Naive thymus-derived CD4-positive, alpha-beta T cell (primary cell): ENCODE data around the gene ETNK1. TPM values are rescaled to one million over a fixed set of nuclear protein-coding genes. Genes with fewer than 3 reads are reported as not detected.
"Not testable (repeated sequence)": the region's sequence is repeated elsewhere in the genome, so short reads cannot be mapped to it uniquely, and the experiment has no call there.

Experiments
- ATAC-seq: fragments of 150-1000 bp; cut with Tn5 transposase; 2 replicates; pipeline ENCODE4 v1.10.0; 2021; ENCODE audit warnings: mild to moderate bottlenecking, moderate library complexity
- CTCF ChIA-PET: fragments of 350-600 bp; sonication (Branson Sonifier 250); formaldehyde crosslinking; loops from one replicate; lab custom pipeline; 2021; ENCODE audit warnings: antibody characterized with exemption; lab: Charles Lee
- POLR2A ChIA-PET: fragments of 350-600 bp; sonication (Branson Sonifier 250); formaldehyde crosslinking; loops from one replicate; lab custom pipeline; 2021; ENCODE audit warnings: antibody characterized with exemption, inconsistent platforms; lab: Charles Lee
- DNase-seq, 9 donors: peaks; one replicate each; pipeline versions ENCODE4 v3.0.0 to v3.0.0-alpha.2; 2020 to 2022; ENCODE audit warnings: mixed read lengths in 1 of 9
- H3K27ac ChIP-seq: one replicate; pipeline ENCODE4 v1.7.0; 2013; ENCODE audit warnings: mild to moderate bottlenecking, low read depth, low read length, moderate library complexity
- H3K27me3 ChIP-seq, 2 donors: one replicate each; pipeline ENCODE4 v1.7.0; 2013; ENCODE audit warnings: low read length in 2 of 2, mild to moderate bottlenecking in 2 of 2, moderate library complexity in 2 of 2; ENCODE audit not compliant: control insufficient read depth in 2 of 2, insufficient read depth in 2 of 2
- H3K36me3 ChIP-seq, 3 experiments: 1 replicate in 2 of 3; 2 replicates in 1 of 3; pipeline ENCODE4 v1.7.0; 2013; ENCODE audit warnings: low read length in 3 of 3, mild to moderate bottlenecking in 3 of 3, moderate library complexity in 1 of 3; ENCODE audit not compliant: insufficient read depth in 3 of 3, control insufficient read depth in 2 of 3
- H3K4me1 ChIP-seq, 2 donors: one replicate each; pipeline ENCODE4 v1.7.0; 2013; ENCODE audit warnings: low read length in 2 of 2, mild to moderate bottlenecking in 2 of 2, moderate library complexity in 1 of 2; ENCODE audit not compliant: control insufficient read depth in 2 of 2, insufficient read depth in 2 of 2
- H3K4me3 ChIP-seq: 2 replicates; pipeline ENCODE4 v1.7.0; 2013; ENCODE audit warnings: mild to moderate bottlenecking, low read length
- H3K9me3 ChIP-seq, 3 experiments: 1 replicate in 2 of 3; 2 replicates in 1 of 3; pipeline ENCODE4 v1.7.0; 2013; ENCODE audit warnings: low read length in 3 of 3; ENCODE audit not compliant: control insufficient read depth in 2 of 3
- H3K27ac Mint-ChIP-seq, 9 donors: one replicate each; pipeline ENCODE4 v1.8.0; 2020 to 2022; ENCODE audit warnings: mixed read lengths in 9 of 9, mild to moderate bottlenecking in 8 of 9, moderate library complexity in 5 of 9, inconsistent platforms in 2 of 9
- H3K27me3 Mint-ChIP-seq, 5 donors: one replicate each; pipeline ENCODE4 v1.8.0; 2021 to 2022; ENCODE audit warnings: mixed read lengths in 5 of 5, mild to moderate bottlenecking in 1 of 5
- H3K36me3 Mint-ChIP-seq, 5 donors: one replicate each; pipeline ENCODE4 v1.8.0; 2020 to 2022; ENCODE audit warnings: mixed read lengths in 5 of 5, mild to moderate bottlenecking in 3 of 5, inconsistent platforms in 1 of 5
- H3K4me1 Mint-ChIP-seq, 7 donors: one replicate each; pipeline ENCODE4 v1.8.0; 2020 to 2022; ENCODE audit warnings: mixed read lengths in 7 of 7, mild to moderate bottlenecking in 3 of 7, inconsistent platforms in 1 of 7
- H3K4me3 Mint-ChIP-seq, 10 donors: one replicate each; pipeline ENCODE4 v1.8.0; 2020 to 2022; ENCODE audit warnings: mild to moderate bottlenecking in 10 of 10, mixed read lengths in 10 of 10, moderate library complexity in 6 of 10, inconsistent platforms in 2 of 10
- H3K9me3 Mint-ChIP-seq, 11 donors: one replicate each; pipeline ENCODE4 v1.8.0; 2020 to 2022; ENCODE audit warnings: mixed read lengths in 11 of 11, mild to moderate bottlenecking in 4 of 11, inconsistent platforms in 1 of 11, moderate library complexity in 1 of 11
- intact Hi-C, 2 donors: fragments of 100-400 bp; cut with micrococcal nuclease; formaldehyde crosslinking; loops; one replicate each; pipeline ENCODE4 v1.15.1; 2023
- polyA plus RNA-seq, 2 donors: library from polyadenylated mRNA; unstranded; fragments of 300-500 nt; fragmentation: Illumina TruSeq; gene quantifications; one replicate each; pipeline ENCODE4 v1.2.3, GENCODE V29; 2021
- total RNA-seq, 6 experiments: library from RNA in 5 of 6; stranded (reverse) in 5 of 6; gene quantifications; 1 replicate in 5 of 6; 2 replicates in 1 of 6; pipeline ENCODE4 v1.2.3 and lab custom pipeline; 2021 to 2026

Gene ETNK1
- total and polyA plus RNA-seq, 7 experiments from 2014 or later = 18.3 to 88.6 (median 60.6) TPM

GRCh38 chr12:22698576-22698975 is 73.6 kb downstream of the ETNK1 start:
- CTCF ChIA-PET = no interaction called here
- peaks cover 0 to 12% (median 2%) of the 10 kb centered on the region in 11 donors for H3K9me3 Mint-ChIP-seq

GRCh38 chr12:22699705-22700104 is 74.7 kb downstream of the ETNK1 start:
- H3K4me1 ChIP-seq, H3K36me3 ChIP-seq, H3K36me3 Mint-ChIP-seq, ATAC-seq, H3K4me1 Mint-ChIP-seq, H3K27ac ChIP-seq, POLR2A ChIA-PET, H3K9me3 ChIP-seq, H3K27ac Mint-ChIP-seq, H3K27me3 ChIP-seq, H3K4me3 Mint-ChIP-seq, intact Hi-C loops, CTCF ChIA-PET, H3K4me3 ChIP-seq, DNase-seq: not testable (repeated sequence)
- peaks cover 0 to 12% (median 0%) of the 10 kb centered on the region in 11 donors for H3K9me3 Mint-ChIP-seq
- H3K27me3 Mint-ChIP-seq = peaks cover 0 to 29% (median 0%) of the 10 kb centered on the region in 5 donors

More at GRCh38 chr12:22698576-22698975, 73.6 kb downstream of the ETNK1 start:
- Histone ChIP-seq H3K27me3 (no peaks in the 10 kb centered on the region), H3K9me3 (no peaks in the 10 kb centered on the region), H3K36me3 (no peaks in the 10 kb centered on the region), H3K27ac (no peak overlapping the region), H3K4me3 (no peak overlapping the region), H3K4me1 (no peaks in the 10 kb centered on the region)
- DNase-seq (no peak), ATAC-seq (no peak)
- Mint-ChIP-seq H3K4me3 (no peak overlapping the region), H3K36me3 (no peaks in the 10 kb centered on the region), H3K4me1 (peaks cover 0 to 2% (median 0%) of the 10 kb centered on the region in 7 donors), H3K27me3 (peaks cover 0 to 31% (median 0%) of the 10 kb centered on the region in 5 donors), H3K27ac (no peak overlapping the region)
- POLR2A ChIA-PET = no interaction called here
- intact Hi-C loops = no loop called here

GRCh38 chr12:22700106-22700505 is 75.1 kb downstream of the ETNK1 start:
- intact Hi-C loops = no loop called here
- Mint-ChIP-seq H3K4me3 (no peak overlapping the region), H3K27ac (no peak overlapping the region), H3K9me3 (peaks cover 0 to 12% (median 0%) of the 10 kb centered on the region in 11 donors), H3K4me1 (peaks cover 0 to 2% (median 0%) of the 10 kb centered on the region in 7 donors), H3K27me3 (peaks cover 0 to 28% (median 0%) of the 10 kb centered on the region in 5 donors), H3K36me3 (no peaks in the 10 kb centered on the region)
- no peaks in the 10 kb centered on the region for H3K9me3 ChIP-seq
- no peak for ATAC-seq
- ChIA-PET CTCF (no interaction called here), POLR2A (no interaction called here)
- no peak overlapping the region for H3K4me3 ChIP-seq
- H3K27ac ChIP-seq = no peak overlapping the region
- H3K4me1 ChIP-seq = no peaks in the 10 kb centered on the region
- H3K36me3 ChIP-seq = no peaks in the 10 kb centered on the region
- no peak for DNase-seq
- H3K27me3 ChIP-seq = no peaks in the 10 kb centered on the region

- H3K27me3 Mint-ChIP-seq = peaks cover 0 to 25% (median 0%) of the 10 kb centered on the region in 5 donors
- H3K4me1 Mint-ChIP-seq, DNase-seq, H3K27ac ChIP-seq, POLR2A ChIA-PET, H3K9me3 ChIP-seq, H3K4me1 ChIP-seq, H3K27ac Mint-ChIP-seq, H3K9me3 Mint-ChIP-seq, H3K36me3 Mint-ChIP-seq, H3K4me3 ChIP-seq, H3K27me3 ChIP-seq, H3K4me3 Mint-ChIP-seq, ATAC-seq, H3K36me3 ChIP-seq, intact Hi-C loops: not testable (repeated sequence)
- CTCF ChIA-PET = interaction anchor here (0.6 kb wide), 1 partner anchor 12 kb away, joined by 4 read pairs; no protein-coding TSS in a partner anchor
Observed at GRCh38 chr12:22701216-22701809, 76.3 kb downstream of the ETNK1 start.

- Mint-ChIP-seq H3K4me1 (peaks cover 0 to 2% (median 0%) of the 10 kb centered on the region in 7 donors), H3K9me3 (no peaks in the 10 kb centered on the region), H3K36me3 (no peaks in the 10 kb centered on the region), H3K4me3 (no peak overlapping the region), H3K27me3 (peaks cover 0 to 18% (median 0%) of the 10 kb centered on the region in 5 donors), H3K27ac (no peak overlapping the region)
- H3K4me3 ChIP-seq = no peak overlapping the region
- ChIA-PET POLR2A (no interaction called here), CTCF (no interaction called here)
- intact Hi-C loops = no loop called here
- no peak for ATAC-seq
- H3K9me3 ChIP-seq = no peaks in the 10 kb centered on the region
- no peaks in the 10 kb centered on the region for H3K27me3 ChIP-seq
- no peak for DNase-seq
- no peaks in the 10 kb centered on the region for H3K36me3 ChIP-seq
- no peak overlapping the region for H3K27ac ChIP-seq
- H3K4me1 ChIP-seq = no peaks in the 10 kb centered on the region
Observed at GRCh38 chr12:22702690-22703089, 77.7 kb downstream of the ETNK1 start.

- Histone ChIP-seq H3K4me1 (no peaks in the 10 kb centered on the region), H3K27ac (no peak overlapping the region), H3K9me3 (no peaks in the 10 kb centered on the region), H3K36me3 (no peaks in the 10 kb centered on the region), H3K27me3 (no peaks in the 10 kb centered on the region), H3K4me3 (no peak overlapping the region)
- ATAC-seq (peak; percentile 34), DNase-seq (no peak)
- Mint-ChIP-seq H3K36me3 (no peaks in the 10 kb centered on the region), H3K27ac (peak overlapping the region in 1 of 9 donors; percentile 21), H3K4me1 (peaks cover 0 to 12% (median 4%) of the 10 kb centered on the region in 7 donors), H3K4me3 (peak overlapping the region in 1 of 10 donors; percentile 52), H3K27me3 (peaks cover 0 to 26% (median 5%) of the 10 kb centered on the region in 5 donors), H3K9me3 (peaks cover 0 to 1% (median 0%) of the 10 kb centered on the region in 11 donors)
- intact Hi-C loops = no loop called here
- ChIA-PET POLR2A (no interaction called here), CTCF (interaction anchor here (0.7 kb wide), 1 partner anchor 1959 kb away, joined by 3 read pairs; no protein-coding TSS in a partner anchor)
Observed at GRCh38 chr12:22709292-22709691, 84.3 kb downstream of the ETNK1 start.

GRCh38 chr12:22712083-22712482 is 87.1 kb downstream of the ETNK1 start:
- Mint-ChIP-seq H3K9me3 (peaks cover 0 to 1% (median 0%) of the 10 kb centered on the region in 11 donors), H3K4me3 (no peak overlapping the region), H3K27ac (no peak overlapping the region), H3K4me1 (peaks cover 0 to 12% (median 4%) of the 10 kb centered on the region in 7 donors), H3K36me3 (no peaks in the 10 kb centered on the region), H3K27me3 (peaks cover 0 to 30% (median 5%) of the 10 kb centered on the region in 5 donors)
- POLR2A ChIA-PET = no interaction called here
- intact Hi-C loops = no loop called here
- ATAC-seq (no peak), DNase-seq (no peak)
- no peaks in the 10 kb centered on the region for H3K9me3 ChIP-seq
- H3K4me3 ChIP-seq = no peak overlapping the region
- H3K27me3 ChIP-seq = no peaks in the 10 kb centered on the region
- no peak overlapping the region for H3K27ac ChIP-seq
- H3K4me1 ChIP-seq = no peaks in the 10 kb centered on the region
- no peaks in the 10 kb centered on the region for H3K36me3 ChIP-seq
- CTCF ChIA-PET = no interaction called here
